Fibroblast of lung (primary cell): ENCODE results near the gene PDSS2.
"Not testable (repeated sequence)": the region's sequence is repeated elsewhere in the genome, so short reads cannot be mapped to it uniquely, and the experiment has no call there.

Experiments
- EZH2 ChIP-seq: IDR thresholded peaks from 2 replicates; pipeline ENCODE4 v1.5.1; 2012; ENCODE audit warnings: low read length, control low read depth, mild to moderate bottlenecking; ENCODE audit errors: missing control alignments
- TF ChIP-seq, protein P1 (sequence below), 2 donors: IDR thresholded peaks in 1 of 2; conservative IDR thresholded peaks in 1 of 2; 1 replicate in 1 of 2; 2 replicates in 1 of 2; pipeline ENCODE4 v1.5.1; 2011 to 2012; ENCODE audit warnings: low read length in 2 of 2, control low read depth in 1 of 2, inconsistent platforms in 1 of 2, low read depth in 1 of 2, mild to moderate bottlenecking in 1 of 2

DNA sequence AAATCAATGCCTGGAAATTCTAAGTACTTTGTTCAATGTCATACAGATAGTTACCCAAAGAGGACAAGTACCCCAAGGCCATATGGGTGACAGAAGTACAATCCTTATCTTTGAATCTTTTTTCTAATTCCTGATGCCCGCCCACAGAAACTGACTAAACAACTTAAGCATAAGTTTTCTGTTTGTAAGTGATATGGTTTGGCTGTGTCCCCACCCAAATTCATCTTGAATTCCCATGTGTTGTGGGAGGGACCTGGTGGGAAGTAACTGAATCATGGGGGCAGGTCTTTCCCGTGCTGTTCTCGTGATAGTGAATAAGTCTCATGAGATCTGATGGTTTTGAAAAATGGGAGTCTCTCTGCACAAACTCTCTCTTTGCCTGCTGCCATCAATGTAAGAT, 153.4 kb downstream of the PDSS2 start:
- TF ChIP-seq, protein P1, sequence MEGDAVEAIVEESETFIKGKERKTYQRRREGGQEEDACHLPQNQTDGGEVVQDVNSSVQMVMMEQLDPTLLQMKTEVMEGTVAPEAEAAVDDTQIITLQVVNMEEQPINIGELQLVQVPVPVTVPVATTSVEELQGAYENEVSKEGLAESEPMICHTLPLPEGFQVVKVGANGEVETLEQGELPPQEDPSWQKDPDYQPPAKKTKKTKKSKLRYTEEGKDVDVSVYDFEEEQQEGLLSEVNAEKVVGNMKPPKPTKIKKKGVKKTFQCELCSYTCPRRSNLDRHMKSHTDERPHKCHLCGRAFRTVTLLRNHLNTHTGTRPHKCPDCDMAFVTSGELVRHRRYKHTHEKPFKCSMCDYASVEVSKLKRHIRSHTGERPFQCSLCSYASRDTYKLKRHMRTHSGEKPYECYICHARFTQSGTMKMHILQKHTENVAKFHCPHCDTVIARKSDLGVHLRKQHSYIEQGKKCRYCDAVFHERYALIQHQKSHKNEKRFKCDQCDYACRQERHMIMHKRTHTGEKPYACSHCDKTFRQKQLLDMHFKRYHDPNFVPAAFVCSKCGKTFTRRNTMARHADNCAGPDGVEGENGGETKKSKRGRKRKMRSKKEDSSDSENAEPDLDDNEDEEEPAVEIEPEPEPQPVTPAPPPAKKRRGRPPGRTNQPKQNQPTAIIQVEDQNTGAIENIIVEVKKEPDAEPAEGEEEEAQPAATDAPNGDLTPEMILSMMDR (conservative IDR thresholded peaks at IDR 0.05 in 1 of 2, IDR thresholded peaks at IDR 0.05 in 1 of 2; ENCODE audit: low read depth in 1 of 2, low read length in 2 of 2): not testable (repeated sequence)
- TF ChIP-seq EZH2: not testable (repeated sequence)
